Esophagus muscularis mucosa (tissue), 4 donors: ENCODE measurements around the gene PLPPR3. TPM values are rescaled to one million over a fixed set of nuclear protein-coding genes. Genes with fewer than 3 reads are reported as not detected.

ENCODE experiments used
- DNase-seq: peaks from one replicate; pipeline ENCODE4 v3.0.0-alpha.2; 2017; ENCODE audit errors: extremely low spot score
- H3K27ac ChIP-seq, 4 donors: fragments of 200-600 bp; sonication (generic); replicated peaks in 1 of 4; 1 replicate in 3 of 4; 2 replicates in 1 of 4; pipeline ENCODE4 v1.5.1; 2016 to 2019; ENCODE audit warnings: mild to moderate bottlenecking in 1 of 4
- H3K27me3 ChIP-seq, 4 donors: fragments of 200-600 bp; sonication (generic); one replicate each; pipeline versions ENCODE4 v1.5.1 to v1.6.0; 2016 to 2019
- H3K36me3 ChIP-seq, 4 donors: fragments of 200-600 bp; sonication (generic); one replicate each; pipeline ENCODE4 v1.5.1; 2016 to 2019
- H3K4me1 ChIP-seq, 4 donors: fragments of 200-600 bp; sonication (generic); one replicate each; pipeline ENCODE4 v1.5.1; 2016 to 2019
- H3K4me3 ChIP-seq, 4 donors: fragments of 200-600 bp; sonication (generic); 1 replicate in 2 of 4; 2 replicates in 2 of 4; pipeline ENCODE4 v1.5.1; 2016 to 2019; ENCODE audit warnings: mild to moderate bottlenecking in 4 of 4, moderate library complexity in 1 of 4
- H3K9me3 ChIP-seq, 4 donors: fragments of 200-600 bp; sonication (generic); 1 replicate in 3 of 4; 2 replicates in 1 of 4; pipeline ENCODE4 v1.5.1; 2016 to 2019
- EP300 ChIP-seq: sonication (generic); formaldehyde crosslinking; IDR thresholded peaks from one replicate; pipeline ENCODE4 v1.6.1; 2017; ENCODE audit warnings: antibody characterized with exemption
- POLR2A ChIP-seq: fragments of 450-650 bp; IDR thresholded peaks from one replicate; pipeline ENCODE4 v1.6.1; 2017; ENCODE audit warnings: antibody characterized with exemption, moderate library complexity, mild to moderate bottlenecking, low read depth
- POLR2AphosphoS5 ChIP-seq, 2 donors: sonication (generic); formaldehyde crosslinking; IDR thresholded peaks; one replicate each; pipeline ENCODE4 v1.6.1; 2017; ENCODE audit warnings: antibody characterized with exemption in 2 of 2
- WGBS: methylation state at CpG from one replicate; pipeline ENCODE4 v1.1.5; 2018; 5-methylcytosine and 5-hydroxymethylcytosine counted together
- intact Hi-C: fragments of 100-400 bp; cut with DNase I; formaldehyde crosslinking; loops from one replicate; pipeline ENCODE4 v1.15.1; 2023
- total RNA-seq, 4 donors: library from RNA; depleted of rRNA; stranded (reverse); fragments of >200 nt; gene quantifications; one replicate each; pipeline versions ENCODE4 v1.1.0 to v1.2.1, GENCODE V29; 2016
- TF ChIP-seq, protein P1 (sequence below), 3 experiments: fragments of 200-600 bp in 2 of 3; fragments of 450-650 bp in 1 of 3; sonication (generic) in 2 of 3; IDR thresholded peaks; one replicate each; pipeline ENCODE4 v1.5.1; 2017 to 2019; ENCODE audit warnings: antibody characterized with exemption in 3 of 3, mild to moderate bottlenecking in 2 of 3, moderate library complexity in 1 of 3

Gene PLPPR3
- total RNA-seq, 4 donors from 2014 or later, result not detected

DNA sequence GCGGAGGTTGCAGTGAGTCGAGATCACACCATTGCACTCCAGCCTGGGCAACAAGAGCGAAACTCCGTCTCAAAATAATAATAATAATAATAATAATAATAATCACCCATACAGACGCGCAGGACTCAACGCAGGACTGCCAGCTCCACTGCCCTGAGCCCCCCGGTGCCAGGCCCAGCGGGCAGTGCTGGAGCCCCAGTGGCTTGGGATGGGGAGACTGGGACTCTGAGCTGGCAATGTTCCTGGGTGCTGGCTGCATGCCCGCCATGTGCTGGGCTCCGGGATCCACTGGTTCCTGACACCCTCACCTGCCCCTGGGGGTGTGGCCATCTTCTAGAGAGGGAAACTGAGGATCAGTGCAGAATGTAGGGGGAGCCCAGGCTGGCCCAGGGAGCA is 5.6 kb upstream of the PLPPR3 start:
- no peak overlapping the region for H3K4me3 ChIP-seq
- DNase-seq, result no peak
- H3K27me3 ChIP-seq, result peaks cover 0 to 75% (median 13%) of the 10 kb centered on the region in 4 donors
- no peak overlapping the region for H3K27ac ChIP-seq
- H3K4me1 ChIP-seq, result peaks cover 4 to 6% (median 5%) of the 10 kb centered on the region in 4 donors
- H3K36me3 ChIP-seq, result no peaks in the 10 kb centered on the region
- H3K9me3 ChIP-seq, result no peaks in the 10 kb centered on the region
- 84% methylated on average over 11 of the region's 11 CpGs for WGBS
- intact Hi-C loops, result no loop called here
- TF ChIP-seq EP300 (no peak), POLR2A (no peak), POLR2AphosphoS5 (IDR thresholded peaks at IDR 0.05) (no peak)
- TF ChIP-seq, protein P1, sequence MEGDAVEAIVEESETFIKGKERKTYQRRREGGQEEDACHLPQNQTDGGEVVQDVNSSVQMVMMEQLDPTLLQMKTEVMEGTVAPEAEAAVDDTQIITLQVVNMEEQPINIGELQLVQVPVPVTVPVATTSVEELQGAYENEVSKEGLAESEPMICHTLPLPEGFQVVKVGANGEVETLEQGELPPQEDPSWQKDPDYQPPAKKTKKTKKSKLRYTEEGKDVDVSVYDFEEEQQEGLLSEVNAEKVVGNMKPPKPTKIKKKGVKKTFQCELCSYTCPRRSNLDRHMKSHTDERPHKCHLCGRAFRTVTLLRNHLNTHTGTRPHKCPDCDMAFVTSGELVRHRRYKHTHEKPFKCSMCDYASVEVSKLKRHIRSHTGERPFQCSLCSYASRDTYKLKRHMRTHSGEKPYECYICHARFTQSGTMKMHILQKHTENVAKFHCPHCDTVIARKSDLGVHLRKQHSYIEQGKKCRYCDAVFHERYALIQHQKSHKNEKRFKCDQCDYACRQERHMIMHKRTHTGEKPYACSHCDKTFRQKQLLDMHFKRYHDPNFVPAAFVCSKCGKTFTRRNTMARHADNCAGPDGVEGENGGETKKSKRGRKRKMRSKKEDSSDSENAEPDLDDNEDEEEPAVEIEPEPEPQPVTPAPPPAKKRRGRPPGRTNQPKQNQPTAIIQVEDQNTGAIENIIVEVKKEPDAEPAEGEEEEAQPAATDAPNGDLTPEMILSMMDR (IDR thresholded peaks at IDR 0.05), result no peak

DNA sequence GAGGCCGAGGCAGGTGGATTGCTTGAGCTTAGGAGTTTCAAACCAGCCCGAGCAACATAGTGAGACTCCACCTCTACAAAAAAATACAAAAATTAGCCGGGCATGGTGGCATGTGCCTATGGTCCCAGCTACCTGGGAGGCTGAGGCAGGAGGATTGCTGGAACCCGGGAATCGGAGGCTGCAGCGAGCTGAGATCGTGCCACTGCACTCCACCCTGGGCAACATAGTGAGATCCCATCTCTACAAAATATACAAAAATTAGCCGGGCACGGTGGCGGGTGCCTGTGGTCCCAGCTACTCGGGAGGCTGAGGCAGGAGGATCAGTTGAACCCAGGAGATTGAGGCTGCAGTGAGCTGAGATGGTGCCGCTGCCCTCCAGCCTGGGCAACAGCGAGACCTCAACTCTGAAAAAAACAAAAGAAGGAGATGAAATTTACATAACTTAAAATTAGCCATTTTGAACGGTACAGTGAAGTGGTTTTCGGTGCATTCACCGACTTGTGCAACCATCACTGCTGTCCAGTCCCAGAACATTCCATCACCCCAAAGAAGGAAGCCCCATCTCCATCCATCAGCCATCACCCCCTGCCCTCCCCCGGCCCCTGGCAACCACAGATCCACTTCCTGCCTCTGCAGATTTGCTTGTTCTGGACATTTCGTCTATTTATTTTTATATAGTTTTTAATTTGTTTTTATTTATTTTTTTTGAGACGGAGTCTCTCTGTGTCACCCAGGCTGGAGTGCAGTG is 4.3 kb upstream of the PLPPR3 start:
- WGBS, result 79% methylated on average over 19 of the region's 19 CpGs
- no peak for DNase-seq
- H3K4me3 ChIP-seq, result no peak overlapping the region
- TF ChIP-seq POLR2AphosphoS5 (IDR thresholded peaks at IDR 0.05) (no peak), POLR2A (no peak), EP300 (no peak)
- TF ChIP-seq, protein P1 (IDR thresholded peaks at IDR 0.05), result no peak
- H3K36me3 ChIP-seq, result no peaks in the 10 kb centered on the region
- intact Hi-C loops, result no loop called here
- H3K4me1 ChIP-seq, result peaks cover 16 to 19% (median 18%) of the 10 kb centered on the region in 4 donors
- no peak overlapping the region for H3K27ac ChIP-seq
- peaks cover 0 to 75% (median 22%) of the 10 kb centered on the region in 4 donors for H3K27me3 ChIP-seq
- H3K9me3 ChIP-seq, result no peaks in the 10 kb centered on the region

DNA sequence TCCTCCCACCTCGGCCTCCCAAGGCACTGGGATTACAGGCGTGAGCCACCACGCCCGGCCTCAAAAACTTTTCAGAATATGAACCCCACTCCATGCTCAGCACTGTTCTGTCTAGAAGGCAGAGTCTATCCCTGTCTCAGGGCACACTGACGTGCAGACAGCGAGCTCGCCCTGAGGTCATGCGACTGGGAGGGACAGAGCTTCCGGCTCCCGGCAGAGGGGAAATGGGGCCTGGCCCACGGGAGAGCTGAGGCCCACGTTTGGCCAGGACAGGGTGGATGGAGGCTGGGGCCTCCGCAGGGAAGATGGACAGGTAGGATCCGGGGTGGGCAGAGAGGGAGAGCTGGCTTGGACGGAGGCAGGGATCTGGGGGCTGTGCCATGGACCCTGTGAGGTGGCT is 3.1 kb upstream of the PLPPR3 start:
- DNase-seq, result no peak
- TF ChIP-seq POLR2A (no peak), EP300 (no peak), POLR2AphosphoS5 (IDR thresholded peaks at IDR 0.05) (no peak)
- TF ChIP-seq, protein P1 (IDR thresholded peaks at IDR 0.05), result no peak
- 82% methylated on average over 15 of the region's 15 CpGs for WGBS
- H3K27me3 ChIP-seq, result peaks cover 0 to 68% (median 24%) of the 10 kb centered on the region in 4 donors
- peaks cover 16 to 21% (median 19%) of the 10 kb centered on the region in 4 donors for H3K4me1 ChIP-seq
- no peak overlapping the region for H3K4me3 ChIP-seq
- intact Hi-C loops, result no loop called here
- H3K27ac ChIP-seq, result no peak overlapping the region
- H3K36me3 ChIP-seq, result no peaks in the 10 kb centered on the region
- no peaks in the 10 kb centered on the region for H3K9me3 ChIP-seq

DNA sequence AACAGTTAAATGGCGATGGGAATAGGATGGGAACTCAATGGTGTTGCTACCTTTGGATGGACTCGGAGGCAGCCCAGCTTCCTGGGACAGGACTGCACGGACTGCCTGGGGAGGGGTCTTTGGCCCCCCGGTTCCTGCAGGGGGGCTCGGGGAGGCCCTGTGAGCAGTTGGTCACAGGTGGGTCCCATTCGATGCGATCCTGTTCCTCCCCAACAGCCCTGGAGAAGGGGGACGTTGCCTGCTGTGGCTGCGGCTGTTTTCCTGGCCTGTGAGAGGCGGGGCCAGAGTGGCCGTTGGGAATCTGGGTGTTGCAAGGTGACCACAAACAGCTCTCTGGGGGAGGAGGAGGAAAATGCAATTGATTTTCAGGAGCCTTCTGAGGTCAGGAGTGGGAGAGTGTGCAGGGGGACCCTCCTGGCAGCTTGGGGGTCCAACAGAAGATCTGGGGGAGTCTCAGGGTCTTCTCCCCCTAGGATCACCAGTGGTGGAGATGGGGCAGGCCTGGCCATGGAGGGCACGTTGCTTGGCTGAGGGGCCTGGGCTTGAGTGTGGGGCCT is 1.9 kb upstream of the PLPPR3 start:
- intact Hi-C loops, result no loop called here
- WGBS, result 66% methylated on average over 10 of the region's 12 CpGs
- H3K4me3 ChIP-seq, result no peak overlapping the region
- H3K36me3 ChIP-seq, result no peaks in the 10 kb centered on the region
- H3K27me3 ChIP-seq, result peaks cover 0 to 59% (median 24%) of the 10 kb centered on the region in 4 donors
- TF ChIP-seq POLR2AphosphoS5 (IDR thresholded peaks at IDR 0.05) (no peak), EP300 (no peak), POLR2A (no peak)
- TF ChIP-seq, protein P1 (IDR thresholded peaks at IDR 0.05), result no peak
- peaks cover 16 to 21% (median 19%) of the 10 kb centered on the region in 4 donors for H3K4me1 ChIP-seq
- no peak for DNase-seq
- H3K9me3 ChIP-seq, result no peaks in the 10 kb centered on the region
- H3K27ac ChIP-seq, result no peak overlapping the region
